GM19035 (cell line): Measurements from ENCODE around the gene CSTB.
"Not testable (repeated sequence)": the region's sequence is repeated elsewhere in the genome, so short reads cannot be mapped to it uniquely, and the experiment has no call there.

Source experiments
- ATAC-seq: cut with Tn5 transposase; IDR thresholded peaks from one replicate; pipeline ENCODE4 v1.9.1; 2021; ENCODE audit not compliant: unreplicated experiment

The CSTB gene, protein sequence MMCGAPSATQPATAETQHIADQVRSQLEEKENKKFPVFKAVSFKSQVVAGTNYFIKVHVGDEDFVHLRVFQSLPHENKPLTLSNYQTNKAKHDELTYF

DNA sequence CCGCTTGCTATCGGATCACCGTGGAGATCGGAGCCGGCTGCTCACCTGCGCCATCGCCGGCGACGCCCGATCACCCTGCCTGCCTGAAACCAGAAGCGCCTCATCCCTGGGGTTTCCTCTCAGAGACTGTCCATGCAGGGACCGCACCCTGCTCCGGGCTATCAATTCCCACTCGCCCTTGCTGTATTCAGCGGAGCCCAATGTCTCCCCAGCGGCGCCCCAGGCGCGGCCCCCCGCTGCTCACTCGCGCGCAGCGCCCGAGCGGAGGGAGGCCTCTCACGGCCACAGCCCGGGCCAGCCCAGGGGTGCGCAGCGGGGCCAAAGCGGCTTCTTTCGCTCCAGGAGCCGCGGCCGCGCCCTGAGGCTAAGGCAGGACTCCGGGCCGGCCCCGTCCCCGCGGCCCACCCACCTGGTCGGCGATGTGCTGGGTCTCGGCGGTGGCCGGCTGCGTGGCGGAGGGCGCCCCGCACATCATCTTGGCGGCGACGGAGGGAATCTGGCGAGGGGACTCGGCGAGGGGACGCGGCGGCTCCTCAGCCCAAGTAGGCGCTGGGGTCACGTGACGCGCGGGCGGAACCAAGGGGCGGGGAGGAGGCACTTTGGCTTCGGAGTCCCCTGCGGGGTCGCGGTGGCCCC is at the start of gene CSTB:
Gene CSTB (minus strand): TSS at position 514 of the 636 bp plus-strand sequence. CDS start 39 bp downstream, at position 475.
- peak; percentile 71 for ATAC-seq

GRCh38 chr21:43825242-43825935 is 49.3 kb upstream of the CSTB start:
- ATAC-seq, result no peak

DNA sequence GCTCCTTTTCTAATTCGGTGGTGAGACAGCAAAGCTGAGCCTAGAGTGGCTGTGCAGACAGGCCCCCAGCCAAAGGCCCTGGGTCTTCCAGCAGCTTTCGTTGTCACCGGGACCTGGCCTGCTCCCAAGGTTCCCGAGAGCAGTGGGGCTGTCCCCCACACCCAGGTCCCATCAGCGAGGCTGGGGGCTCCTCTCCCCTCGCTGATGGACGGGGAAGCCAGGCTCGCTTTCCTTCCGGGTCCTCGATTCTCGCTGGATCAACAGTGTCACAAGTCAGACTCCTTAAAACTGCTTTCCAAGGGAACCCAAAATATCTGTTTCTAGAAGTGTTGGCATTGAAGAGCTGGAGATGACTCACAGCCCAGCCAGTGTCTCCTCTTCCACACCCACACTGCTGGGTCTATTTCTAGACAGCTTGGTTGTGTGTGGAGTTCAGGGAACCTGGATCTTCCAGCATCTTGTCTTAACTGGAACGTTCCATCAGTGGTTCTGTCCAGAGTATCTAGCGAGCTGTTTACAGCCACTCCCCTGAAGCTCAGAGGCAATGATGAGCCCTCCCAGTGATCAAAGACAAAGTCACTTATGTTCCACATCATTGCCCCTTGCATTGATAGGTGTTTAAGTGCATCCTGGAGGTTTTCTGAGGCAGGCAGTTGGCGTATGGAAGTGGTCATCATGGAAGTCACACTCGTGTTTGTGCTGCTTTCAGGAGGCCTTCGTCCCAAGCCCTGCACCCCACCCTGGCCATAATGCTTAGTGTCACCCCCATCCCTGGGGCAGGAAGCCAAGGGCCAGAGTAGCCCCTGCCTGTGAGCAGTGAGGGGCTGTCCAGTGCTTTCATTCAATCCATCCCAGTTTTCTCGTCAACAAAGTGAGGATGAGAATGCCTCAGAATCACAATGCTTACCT is 48.5 kb upstream of the CSTB start:
- ATAC-seq, result no peak

DNA sequence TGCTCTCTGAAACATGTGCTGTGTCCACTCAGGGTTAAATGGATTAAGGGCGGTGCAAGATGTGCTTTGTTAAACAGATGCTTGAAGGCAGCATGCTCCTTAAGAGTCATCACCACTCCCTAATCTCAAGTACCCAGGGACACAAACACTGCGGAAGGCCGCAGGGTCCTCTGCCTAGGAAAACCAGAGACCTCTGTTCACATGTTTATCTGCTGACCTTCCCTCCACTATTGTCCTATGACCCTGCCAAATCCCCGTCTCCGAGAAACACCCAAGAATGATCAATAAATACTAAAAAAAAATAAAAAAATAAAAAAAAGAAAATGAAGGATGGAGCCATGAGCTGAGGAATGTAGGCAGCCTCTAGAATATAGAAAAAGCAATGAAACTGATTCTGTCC is 46.6 kb upstream of the CSTB start:
- not testable (repeated sequence) for ATAC-seq

DNA sequence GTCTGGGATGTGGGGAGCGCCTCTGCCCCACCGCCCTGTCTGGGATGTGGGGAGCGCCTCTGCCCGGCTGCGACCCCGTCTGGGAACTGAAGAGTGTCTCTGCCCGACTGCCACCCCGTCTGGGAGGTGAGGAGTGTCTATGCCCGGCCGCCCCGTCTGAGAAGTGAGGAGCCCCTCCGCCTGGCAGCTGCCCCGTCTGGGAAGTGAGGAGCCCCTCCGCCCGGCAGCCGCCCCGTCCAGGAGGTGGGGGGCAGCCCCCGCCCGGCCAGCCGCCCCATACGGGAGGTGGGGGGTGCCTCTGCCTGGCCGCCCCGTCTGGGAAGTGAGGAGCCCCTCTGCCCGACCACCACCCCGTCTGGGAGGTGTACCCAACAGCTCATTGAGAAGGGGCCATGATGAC is 46.1 kb upstream of the CSTB start:
- ATAC-seq, result not testable (repeated sequence)

DNA sequence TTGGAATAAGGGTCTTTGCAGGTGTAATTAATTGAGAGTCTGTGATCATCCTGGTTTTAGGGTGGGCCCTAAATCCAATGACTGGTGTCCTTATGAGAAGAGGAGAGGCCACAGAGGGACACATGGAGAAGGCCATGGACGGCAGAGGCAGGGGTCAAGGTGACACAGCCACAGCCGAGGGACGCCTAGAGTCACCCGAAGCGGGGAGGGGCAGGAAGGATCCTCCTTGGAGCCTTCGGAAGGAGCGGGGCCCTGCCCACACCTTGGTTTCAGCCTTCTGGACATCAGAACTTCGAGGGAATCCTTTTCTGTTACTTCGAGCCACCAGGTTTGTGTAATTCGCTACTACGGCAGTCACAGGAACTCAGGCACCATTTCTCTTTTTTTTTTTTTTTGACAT is 44.4 kb upstream of the CSTB start:
- ATAC-seq, result no peak

DNA sequence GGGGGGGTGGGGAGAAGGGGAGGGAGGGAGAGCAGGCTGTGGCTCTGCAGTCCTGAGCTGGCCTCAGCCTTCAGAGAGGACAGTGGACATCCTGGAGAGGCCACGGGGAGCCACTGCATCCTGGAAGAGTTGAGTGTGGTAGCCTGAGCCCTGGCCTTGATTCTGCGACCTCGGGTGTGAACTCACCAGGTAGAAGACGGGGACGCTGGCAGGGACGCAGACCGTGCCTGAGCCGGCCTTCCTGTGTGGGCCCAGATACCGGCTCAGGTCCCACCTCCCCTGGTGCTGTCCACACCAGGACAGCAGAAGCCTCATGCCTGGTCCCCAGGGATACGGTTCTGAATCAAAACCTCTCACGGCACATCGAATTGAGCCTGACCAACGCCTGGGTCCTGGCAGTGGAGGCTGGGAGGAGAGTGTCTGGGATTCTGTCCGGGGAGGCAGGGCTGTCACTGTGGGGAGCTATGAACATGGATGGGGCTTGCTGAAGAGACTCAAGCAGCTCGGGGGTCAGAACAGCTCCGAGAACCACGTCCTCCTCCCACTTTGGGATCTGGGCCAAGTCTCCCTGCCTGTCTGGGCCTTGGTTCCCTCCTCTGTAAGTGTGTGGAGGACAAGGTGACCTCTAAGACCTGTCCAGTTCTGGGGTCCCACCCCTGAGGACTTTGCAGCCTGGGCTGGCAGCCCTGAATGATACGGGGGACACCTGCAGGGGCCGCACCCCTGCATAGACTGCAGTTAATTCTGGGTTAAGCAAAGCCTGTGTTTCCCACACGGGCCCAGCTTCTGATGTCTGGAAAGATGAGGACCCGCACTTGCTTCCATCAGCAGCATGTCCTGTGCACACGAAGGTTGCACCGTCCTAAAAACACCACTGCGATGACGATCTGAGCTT is 43.6 kb upstream of the CSTB start:
- ATAC-seq, result no peak

- no peak for ATAC-seq
Observed at GRCh38 chr21:43818685-43819084, 42.6 kb upstream of the CSTB start.

GRCh38 chr21:43817157-43818086 is 41.3 kb upstream of the CSTB start:
- no peak for ATAC-seq

GRCh38 chr21:43816611-43817071 is 40.5 kb upstream of the CSTB start:
- ATAC-seq, result no peak

DNA sequence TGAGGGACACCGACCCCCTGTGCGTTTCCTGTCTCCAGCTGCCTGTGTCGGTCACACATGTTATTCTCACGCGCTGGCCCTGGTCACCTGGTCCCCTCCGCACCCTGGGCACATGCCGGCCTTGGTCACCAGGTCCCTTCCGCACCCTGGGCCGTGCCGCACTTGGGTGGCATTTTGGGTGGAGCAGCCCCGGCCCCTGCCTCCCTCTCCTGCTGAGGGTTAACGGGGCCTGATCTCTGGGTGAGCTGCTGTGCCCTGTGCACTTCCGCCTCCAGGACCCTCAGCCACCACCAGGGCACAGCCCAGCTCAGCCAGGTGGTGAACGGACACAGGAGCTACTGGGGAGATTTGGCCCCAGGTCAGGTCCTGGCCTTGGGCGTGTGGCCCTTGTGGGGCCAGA is 39.9 kb upstream of the CSTB start:
- no peak for ATAC-seq

GRCh38 chr21:43815107-43815613 is 39.1 kb upstream of the CSTB start:
- ATAC-seq, result no peak

- no peak for ATAC-seq
Observed at GRCh38 chr21:43814215-43815106, 38.4 kb upstream of the CSTB start.

- no peak for ATAC-seq
Observed at GRCh38 chr21:43813656-43813980, 37.5 kb upstream of the CSTB start.

GRCh38 chr21:43812957-43813655 is 37.0 kb upstream of the CSTB start:
- no peak for ATAC-seq

- no peak for ATAC-seq
Observed at GRCh38 chr21:43812139-43812821, 36.2 kb upstream of the CSTB start.
